ENCODE results near the gene RNASE13. TPM values are rescaled to one million over a fixed set of nuclear protein-coding genes. Genes with fewer than 3 reads are reported as not detected.

The RNASE13 gene
- polyA plus RNA-seq, 1 of the 3 experiments (the other 2 are of a cell fraction), result not detected

- DNase-seq, result peak; percentile 35
- Histone ChIP-seq H2AFZ (ENCODE audit: low read depth) (no peak overlapping the region; the same call in 1 of the 2 replicates), H3K27ac (ENCODE audit: low read depth in 2 of 2, low read length in 1 of 2) (peak overlapping the region; percentile 98 to 99), H4K20me1 (ENCODE audit: insufficient read depth) (0 out of 2 replicates have a peak, but pooled peaks cover 8% of the 10 kb centered on the region), H3K9ac (peak overlapping the region; percentile 93), H3K36me3 (replicated peaks in 1 of 2; ENCODE audit: control insufficient read depth in 1 of 2, insufficient read depth in 2 of 2, low read length in 1 of 2) (peaks cover 35 to 45% of the 10 kb centered on the region in 2 experiments), H3K9me3 (no peaks in the 10 kb centered on the region), H3K27me3 (ENCODE audit: insufficient read depth) (no peaks in the 10 kb centered on the region), H3K4me3 (ENCODE audit: low read depth in 2 of 2, low read length in 1 of 2) (peak overlapping the region; percentile 81 to 89), H3K9me2 (no peaks in the 10 kb centered on the region), H3K4me2 (peak overlapping the region; percentile 95), H3K4me1 (ENCODE audit: control insufficient read depth in 1 of 2, insufficient read depth in 2 of 2, low read depth in 1 of 2, low read length in 1 of 2) (peaks cover 22 to 37% of the 10 kb centered on the region in 2 experiments), H3K79me2 (ENCODE audit: insufficient read depth) (peaks cover 57% of the 10 kb centered on the region), H3F3A (replicated peaks; ENCODE audit: insufficient read depth) (peaks cover 27% of the 10 kb centered on the region)
- TF ChIP-seq ZBTB33 (IDR thresholded peaks at IDR 0.05; ENCODE audit: borderline replicate concordance, low read depth), result no peak
- no peak for TF ChIP-seq MXI1 (IDR thresholded peaks at IDR 0.05; ENCODE audit: low read depth, low read length)
- ChIA-PET POLR2A (interaction anchor here (0.9 to 2.7 kb wide), 11 partner anchors 8 to 57 kb away, joined by 3 to 19 read pairs (median 11); partner anchors contain the start of genes TMEM253 and ZNF219), CTCF (interaction anchor here (0.6 to 13.2 kb wide), 12 partner anchors 10 to 80 kb away, joined by 3 to 296 read pairs (median 6); partner anchors contain the start of gene ZNF219)
- 48% methylated on average over 4 of the region's 4 CpGs for WGBS (ENCODE audit: low lambda C conversion rate)
Observed at GRCh38 chr14:21072031-21072473, 37.4 kb upstream of the RNASE13 start.

- no peaks in the 10 kb centered on the region for H3K9me2 ChIP-seq
- H3K4me3 ChIP-seq (ENCODE audit: low read depth in 2 of 2, low read length in 1 of 2), result peak overlapping the region; percentile 81 to 89
- ChIA-PET CTCF (interaction anchor here (0.9 to 13.2 kb wide), 17 partner anchors 10 to 101 kb away, joined by 3 to 296 read pairs (median 5); partner anchors contain the start of genes TMEM253, TPPP2 and ZNF219), POLR2A (interaction anchor here (0.9 to 2.7 kb wide), 12 partner anchors 9 to 728 kb away, joined by 3 to 19 read pairs (median 8); partner anchors contain the start of genes PARP2, TMEM253 and ZNF219)
- DNase-seq, result peak; percentile 95
- H3K27ac ChIP-seq (ENCODE audit: low read depth in 2 of 2, low read length in 1 of 2), result peak overlapping the region; percentile 98 to 99
- H3F3A ChIP-seq (replicated peaks; ENCODE audit: insufficient read depth), result peaks cover 30% of the 10 kb centered on the region
- 0 out of 2 replicates have a peak, but pooled peaks cover 8% of the 10 kb centered on the region for H4K20me1 ChIP-seq (ENCODE audit: insufficient read depth)
- H3K36me3 ChIP-seq (replicated peaks in 1 of 2; ENCODE audit: control insufficient read depth in 1 of 2, insufficient read depth in 2 of 2, low read length in 1 of 2), result peaks cover 29 to 40% of the 10 kb centered on the region in 2 experiments
- peak overlapping the region; percentile 93 for H3K9ac ChIP-seq
- peaks cover 57% of the 10 kb centered on the region for H3K79me2 ChIP-seq (ENCODE audit: insufficient read depth)
- no peak overlapping the region; the same call in 1 of the 2 replicates for H2AFZ ChIP-seq (ENCODE audit: low read depth)
- peak overlapping the region; percentile 95 for H3K4me2 ChIP-seq
- 5% methylated on average over 26 of the region's 37 CpGs for WGBS (ENCODE audit: low lambda C conversion rate)
- H3K4me1 ChIP-seq (ENCODE audit: control insufficient read depth in 1 of 2, insufficient read depth in 2 of 2, low read depth in 1 of 2, low read length in 1 of 2), result peaks cover 22 to 37% of the 10 kb centered on the region in 2 experiments
- no peaks in the 10 kb centered on the region for H3K9me3 ChIP-seq
- no peaks in the 10 kb centered on the region for H3K27me3 ChIP-seq (ENCODE audit: insufficient read depth)
- TF ChIP-seq EP300 (IDR thresholded peaks at IDR 0.05; ENCODE audit: borderline replicate concordance in 1 of 2, low read depth in 1 of 2, low read length in 1 of 2), result peak in 1 of 2 experiments; percentile 25; a peak in 1 of 4 replicates
- peak; percentile 90 for TF ChIP-seq TCF12 (IDR thresholded peaks at IDR 0.05)
- 0 out of 2 replicates have a peak, but pooled peaks have one; percentile 44 for TF ChIP-seq REST (IDR thresholded peaks at IDR 0.05; ENCODE audit: low read depth, low read length)
- TF ChIP-seq MAX (IDR thresholded peaks at IDR 0.05; ENCODE audit: low read depth), result peak; percentile 62
- no peak for TF ChIP-seq NFIC (IDR thresholded peaks at IDR 0.05; ENCODE audit: borderline replicate concordance)
- no peak for TF ChIP-seq JUND (IDR thresholded peaks at IDR 0.05)
- no peak for TF ChIP-seq MEF2A (IDR thresholded peaks at IDR 0.05; ENCODE audit: borderline replicate concordance, low read depth)
- peak; percentile 73 for TF ChIP-seq CHD2 (IDR thresholded peaks at IDR 0.05; ENCODE audit: low read length, partially characterized antibody)
- TF ChIP-seq SMC3 (IDR thresholded peaks at IDR 0.05; ENCODE audit: low read depth, low read length), result no peak
- TF ChIP-seq RAD21 (IDR thresholded peaks at IDR 0.05; ENCODE audit: low read length), result 0 out of 2 replicates have a peak, but pooled peaks have one; percentile 2
- peak; percentile 55; the same call in 1 of the 2 replicates for TF ChIP-seq TAF1 (IDR thresholded peaks at IDR 0.05; ENCODE audit: borderline replicate concordance, low read depth, low read length)
- no peak for TF ChIP-seq USF1 (IDR thresholded peaks at IDR 0.05; ENCODE audit: borderline replicate concordance, low read depth)
- TF ChIP-seq POLR2AphosphoS5 (IDR thresholded peaks at IDR 0.05; ENCODE audit: low read depth, low read length), result peak; percentile 47; the same call in 1 of the 2 replicates
- 0 out of 2 replicates have a peak, but pooled peaks have one; percentile 10 for TF ChIP-seq GABPA (IDR thresholded peaks at IDR 0.05; ENCODE audit: low read depth)
Observed at GRCh38 chr14:21071225-21072030, 36.8 kb upstream of the RNASE13 start.
